ENCODE measurements around the gene OR6K3. TPM values are rescaled to one million over a fixed set of nuclear protein-coding genes. Genes with fewer than 3 reads are reported as not detected.

OR6K3 gene
- total RNA-seq, 1 donor from 2014 or later, result not detected

- Histone ChIP-seq H3K4me3 (ENCODE audit: low read depth, low read length) (no peak overlapping the region), H3K27me3 (ENCODE audit: control insufficient read depth, insufficient read depth, low read length) (no peaks in the 10 kb centered on the region), H3K36me3 (ENCODE audit: control insufficient read depth, insufficient read depth, low read length) (no peaks in the 10 kb centered on the region)
- no peak for DNase-seq (ENCODE audit: low read depth)
- TF ChIP-seq, protein P1, sequence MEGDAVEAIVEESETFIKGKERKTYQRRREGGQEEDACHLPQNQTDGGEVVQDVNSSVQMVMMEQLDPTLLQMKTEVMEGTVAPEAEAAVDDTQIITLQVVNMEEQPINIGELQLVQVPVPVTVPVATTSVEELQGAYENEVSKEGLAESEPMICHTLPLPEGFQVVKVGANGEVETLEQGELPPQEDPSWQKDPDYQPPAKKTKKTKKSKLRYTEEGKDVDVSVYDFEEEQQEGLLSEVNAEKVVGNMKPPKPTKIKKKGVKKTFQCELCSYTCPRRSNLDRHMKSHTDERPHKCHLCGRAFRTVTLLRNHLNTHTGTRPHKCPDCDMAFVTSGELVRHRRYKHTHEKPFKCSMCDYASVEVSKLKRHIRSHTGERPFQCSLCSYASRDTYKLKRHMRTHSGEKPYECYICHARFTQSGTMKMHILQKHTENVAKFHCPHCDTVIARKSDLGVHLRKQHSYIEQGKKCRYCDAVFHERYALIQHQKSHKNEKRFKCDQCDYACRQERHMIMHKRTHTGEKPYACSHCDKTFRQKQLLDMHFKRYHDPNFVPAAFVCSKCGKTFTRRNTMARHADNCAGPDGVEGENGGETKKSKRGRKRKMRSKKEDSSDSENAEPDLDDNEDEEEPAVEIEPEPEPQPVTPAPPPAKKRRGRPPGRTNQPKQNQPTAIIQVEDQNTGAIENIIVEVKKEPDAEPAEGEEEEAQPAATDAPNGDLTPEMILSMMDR (IDR thresholded peaks at IDR 0.05; ENCODE audit: insufficient read depth, low read length, poor library complexity, severe bottlenecking), result no peak
Observed at GRCh38 chr1:158731707-158732106, 11.2 kb upstream of the OR6K3 start.

GRCh38 chr1:158730453-158730852 lies 9.9 kb upstream of the OR6K3 start:
- no peak for DNase-seq (ENCODE audit: low read depth)
- Histone ChIP-seq H3K4me3 (ENCODE audit: low read depth, low read length) (no peak overlapping the region), H3K27me3 (ENCODE audit: control insufficient read depth, insufficient read depth, low read length) (no peaks in the 10 kb centered on the region), H3K36me3 (ENCODE audit: control insufficient read depth, insufficient read depth, low read length) (no peaks in the 10 kb centered on the region)
- TF ChIP-seq, protein P1 (IDR thresholded peaks at IDR 0.05; ENCODE audit: insufficient read depth, low read length, poor library complexity, severe bottlenecking), result no peak

DNA sequence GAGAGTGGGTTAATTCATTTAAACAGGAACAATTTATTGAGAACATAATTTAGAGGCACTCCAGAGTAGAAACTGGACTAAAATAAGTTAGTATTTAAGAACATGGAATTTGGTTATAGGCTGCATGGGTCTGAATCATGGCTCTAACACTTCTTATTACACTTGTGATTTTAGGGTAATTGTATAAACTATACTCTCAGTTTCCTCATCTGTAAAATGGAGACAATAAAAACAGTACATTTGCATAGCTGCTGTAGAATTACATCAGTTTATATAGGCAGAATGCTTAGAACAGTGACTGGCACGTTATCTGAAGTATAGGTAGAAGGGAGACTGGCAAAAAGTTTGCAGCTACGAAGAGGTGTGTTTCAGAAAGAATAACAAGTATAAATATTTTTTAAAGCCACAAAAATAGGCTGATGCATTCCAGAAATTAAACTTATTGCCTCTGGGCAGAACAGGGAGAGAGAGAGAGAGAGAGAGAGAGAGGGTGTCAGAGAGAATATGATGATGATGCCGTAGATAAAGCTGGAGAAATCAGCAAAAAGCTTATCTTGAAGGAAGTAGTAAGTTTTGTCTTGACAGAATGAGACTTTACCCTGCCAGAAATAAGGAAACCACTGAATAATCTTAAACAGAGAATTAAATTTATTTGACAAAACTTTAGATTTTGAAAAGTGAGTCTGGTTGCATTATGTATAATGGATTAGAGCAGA lies 8.1 kb upstream of the OR6K3 start:
- TF ChIP-seq, protein P1 (IDR thresholded peaks at IDR 0.05; ENCODE audit: insufficient read depth, low read length, poor library complexity, severe bottlenecking), result no peak
- DNase-seq (ENCODE audit: low read depth), result no peak
- H3K27me3 ChIP-seq (ENCODE audit: control insufficient read depth, insufficient read depth, low read length), result peaks cover 2% of the 10 kb centered on the region
- H3K4me3 ChIP-seq (ENCODE audit: low read depth, low read length), result no peak overlapping the region
- H3K36me3 ChIP-seq (ENCODE audit: control insufficient read depth, insufficient read depth, low read length), result no peaks in the 10 kb centered on the region

DNA sequence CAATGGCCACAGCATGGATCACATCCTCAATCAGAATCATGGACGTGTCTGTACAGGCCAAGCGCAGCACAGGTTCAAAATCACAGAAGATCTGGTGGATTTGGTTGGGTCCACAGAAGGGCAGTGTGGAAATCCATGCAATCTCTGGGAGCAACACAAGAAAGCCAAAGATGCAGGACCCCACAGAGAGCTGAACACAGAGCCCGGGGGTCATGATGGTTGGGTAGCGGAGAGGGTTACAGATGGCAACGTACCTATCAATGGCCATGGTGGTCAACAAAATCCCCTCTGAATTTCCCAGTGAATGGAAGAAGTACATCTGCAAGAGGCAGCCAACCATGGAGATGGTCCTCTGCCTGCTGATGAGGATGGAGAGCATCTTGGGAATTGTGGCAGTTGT lies 3.9 kb upstream of the OR6K3 start:
- TF ChIP-seq, protein P1 (IDR thresholded peaks at IDR 0.05; ENCODE audit: insufficient read depth, low read length, poor library complexity, severe bottlenecking), result no peak

GRCh38 chr1:158719664-158720063 lies 856 bp downstream of the OR6K3 start:
- DNase-seq (ENCODE audit: low read depth), result no peak
- peaks cover 2% of the 10 kb centered on the region for H3K27me3 ChIP-seq (ENCODE audit: control insufficient read depth, insufficient read depth, low read length)
- no peak overlapping the region for H3K4me3 ChIP-seq (ENCODE audit: low read depth, low read length)
- TF ChIP-seq, protein P1 (IDR thresholded peaks at IDR 0.05; ENCODE audit: insufficient read depth, low read length, poor library complexity, severe bottlenecking), result no peak
- no peaks in the 10 kb centered on the region for H3K36me3 ChIP-seq (ENCODE audit: control insufficient read depth, insufficient read depth, low read length)

More for the DNA sequence above, 3.9 kb upstream of the OR6K3 start:
- DNase-seq (ENCODE audit: low read depth), result no peak
- Histone ChIP-seq H3K36me3 (ENCODE audit: control insufficient read depth, insufficient read depth, low read length) (no peaks in the 10 kb centered on the region), H3K4me3 (ENCODE audit: low read depth, low read length) (no peak overlapping the region), H3K27me3 (ENCODE audit: control insufficient read depth, insufficient read depth, low read length) (peaks cover 2% of the 10 kb centered on the region)

DNA sequence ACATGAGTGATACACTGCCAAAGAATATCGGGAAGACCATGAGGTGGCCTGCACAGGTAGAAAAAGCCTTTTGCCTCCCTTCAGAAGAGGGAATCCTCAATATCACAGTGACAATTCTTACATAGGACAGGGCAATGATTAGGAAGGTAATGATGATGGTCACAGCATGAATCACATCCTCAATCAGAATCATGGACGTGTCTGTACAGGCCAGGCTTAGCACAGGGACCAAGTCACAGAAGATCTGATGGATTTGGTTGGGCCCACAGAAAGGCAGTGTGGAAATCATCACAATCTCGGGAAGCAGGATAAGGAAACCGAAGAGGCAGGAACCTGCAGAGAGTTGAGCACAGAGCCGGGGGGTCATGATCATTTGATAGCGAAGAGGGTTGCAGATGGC lies 3.2 kb downstream of the OR6K3 start:
- Histone ChIP-seq H3K36me3 (ENCODE audit: control insufficient read depth, insufficient read depth, low read length) (no peaks in the 10 kb centered on the region), H3K27me3 (ENCODE audit: control insufficient read depth, insufficient read depth, low read length) (no peaks in the 10 kb centered on the region), H3K4me3 (ENCODE audit: low read depth, low read length) (no peak overlapping the region)
- no peak for DNase-seq (ENCODE audit: low read depth)
- TF ChIP-seq, protein P1 (IDR thresholded peaks at IDR 0.05; ENCODE audit: insufficient read depth, low read length, poor library complexity, severe bottlenecking), result no peak
